Kidney glomerular epithelial cell (primary cell): ENCODE results near the gene SORCS1.

Experiments used
- DNase-seq: peaks from one replicate; lab custom pipeline; 2025; lab: John Stamatoyannopoulos, UW

Gene SORCS1

GRCh38 chr10:106992055-106992454 lies 172.5 kb downstream of the SORCS1 start:
- DNase-seq = no peak

- no peak for DNase-seq
Observed at GRCh38 chr10:106991091-106991490, 173.4 kb downstream of the SORCS1 start.

GRCh38 chr10:106987362-106987761 lies 177.1 kb downstream of the SORCS1 start:
- DNase-seq = no peak

- DNase-seq = no peak
Observed at GRCh38 chr10:106982268-106982667, 182.2 kb downstream of the SORCS1 start.

GRCh38 chr10:106981452-106982075 lies 182.9 kb downstream of the SORCS1 start:
- no peak for DNase-seq

GRCh38 chr10:106980495-106981451 lies 183.7 kb downstream of the SORCS1 start:
- no peak for DNase-seq

- DNase-seq = no peak
Observed at GRCh38 chr10:106978756-106979155, 185.8 kb downstream of the SORCS1 start.

- DNase-seq = no peak
Observed at GRCh38 chr10:106973716-106974115, 190.8 kb downstream of the SORCS1 start.

GRCh38 chr10:106973288-106973687 lies 191.2 kb downstream of the SORCS1 start:
- no peak for DNase-seq

- DNase-seq = no peak
Observed at GRCh38 chr10:106972381-106972780, 192.1 kb downstream of the SORCS1 start.

- no peak for DNase-seq
Observed at GRCh38 chr10:106971411-106971831, 193.1 kb downstream of the SORCS1 start.

GRCh38 chr10:106967452-106967851 lies 197.1 kb downstream of the SORCS1 start:
- no peak for DNase-seq

- DNase-seq = no peak
Observed at GRCh38 chr10:106960812-106961211, 203.7 kb downstream of the SORCS1 start.

- DNase-seq = no peak
Observed at GRCh38 chr10:106959521-106959920, 205.0 kb downstream of the SORCS1 start.

GRCh38 chr10:106958589-106959361 lies 205.7 kb downstream of the SORCS1 start:
- no peak for DNase-seq

GRCh38 chr10:106957823-106958588 lies 206.5 kb downstream of the SORCS1 start:
- no peak for DNase-seq

- no peak for DNase-seq
Observed at GRCh38 chr10:106956216-106956915, 208.1 kb downstream of the SORCS1 start.

- no peak for DNase-seq
Observed at GRCh38 chr10:106955133-106955532, 209.4 kb downstream of the SORCS1 start.

GRCh38 chr10:106952033-106952432 lies 212.5 kb downstream of the SORCS1 start:
- no peak for DNase-seq

GRCh38 chr10:106949680-106950478 lies 214.6 kb downstream of the SORCS1 start:
- no peak for DNase-seq
